Astrocyte of the cerebellum (primary cell): ENCODE data around the gene CAMKK1.

ENCODE experiments used
- DNase-seq: peaks from one replicate; pipeline ENCODE4 v3.0.0-alpha.2; 2011; ENCODE audit warnings: low read depth
- H3K4me3 ChIP-seq: 2 replicates; pipeline ENCODE4 v1.5.1; 2011; ENCODE audit warnings: mild to moderate bottlenecking, low read depth, low read length, moderate library complexity
- CTCF ChIP-seq: IDR thresholded peaks from 2 replicates; pipeline ENCODE4 v1.5.1; 2012; ENCODE audit warnings: low read length, low read depth, moderate library complexity, mild to moderate bottlenecking; ENCODE audit errors: missing control alignments
- in situ Hi-C: cut with HindIII; loops from 2 replicates; pipeline ENCODE4 v1.10.0; 2017; ENCODE audit warnings: low sequenced_read_pairs

CAMKK1 gene

DNA sequence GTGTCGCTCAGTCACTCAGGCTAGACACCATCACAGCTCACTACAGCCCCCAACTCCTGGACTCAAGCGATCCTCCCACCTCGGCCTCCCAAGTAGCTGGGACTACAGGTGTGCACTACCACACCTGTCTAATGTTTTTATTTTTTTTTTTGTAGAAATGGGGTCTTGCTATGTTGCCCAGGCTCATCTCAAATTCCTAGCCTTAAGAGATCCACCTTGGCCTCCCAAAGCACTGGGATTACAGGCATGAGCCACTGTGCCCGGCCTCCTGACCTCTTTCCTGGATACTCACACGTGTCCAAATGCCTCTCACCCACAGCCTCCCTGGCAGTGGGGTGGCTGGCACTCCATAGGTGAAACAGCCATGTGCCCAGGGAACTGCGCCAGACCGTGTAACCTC, 17.5 kb downstream of the CAMKK1 start:
- no peak for TF ChIP-seq CTCF
- in situ Hi-C loops = no loop called here
- no peak overlapping the region for H3K4me3 ChIP-seq
- no peak for DNase-seq

- in situ Hi-C loops = no loop called here
- no peak overlapping the region for H3K4me3 ChIP-seq
- TF ChIP-seq CTCF = no peak
- no peak for DNase-seq
These were observed 19.0 kb downstream of the CAMKK1 start for GRCh38 chr17:3873862-3874261.

GRCh38 chr17:3870871-3871306, 22.0 kb downstream of the CAMKK1 start:
- H3K4me3 ChIP-seq = no peak overlapping the region
- in situ Hi-C loops = no loop called here
- no peak for TF ChIP-seq CTCF
- no peak for DNase-seq

GRCh38 chr17:3867606-3868005, 25.2 kb downstream of the CAMKK1 start:
- in situ Hi-C loops = no loop called here
- H3K4me3 ChIP-seq = no peak overlapping the region
- TF ChIP-seq CTCF = no peak
- no peak for DNase-seq

DNA sequence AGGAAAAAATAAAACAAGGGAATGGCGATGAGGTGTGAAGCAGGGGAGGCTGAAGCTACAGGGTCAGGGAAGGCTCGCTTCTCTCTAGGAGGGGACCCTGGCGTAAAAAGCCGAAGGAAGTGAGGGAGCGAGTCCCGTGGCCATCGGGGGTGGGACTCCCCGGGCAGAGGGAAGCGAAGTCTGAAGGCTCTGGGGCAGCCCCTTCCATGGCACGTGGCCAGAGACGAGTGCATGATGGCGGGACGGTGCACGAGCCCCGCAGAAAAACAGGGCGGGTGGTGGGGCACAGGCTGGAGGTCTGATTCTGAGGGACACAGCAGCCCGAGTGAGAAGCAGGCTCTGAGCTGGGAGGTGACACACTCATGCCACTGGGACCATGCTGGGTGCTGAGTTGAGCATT, 25.7 kb downstream of the CAMKK1 start:
- no peak for TF ChIP-seq CTCF
- DNase-seq = no peak
- H3K4me3 ChIP-seq = no peak overlapping the region
- in situ Hi-C loops = no loop called here

GRCh38 chr17:3866276-3866675, 26.6 kb downstream of the CAMKK1 start:
- no peak for DNase-seq
- H3K4me3 ChIP-seq = no peak overlapping the region
- in situ Hi-C loops = no loop called here
- no peak for TF ChIP-seq CTCF

DNA sequence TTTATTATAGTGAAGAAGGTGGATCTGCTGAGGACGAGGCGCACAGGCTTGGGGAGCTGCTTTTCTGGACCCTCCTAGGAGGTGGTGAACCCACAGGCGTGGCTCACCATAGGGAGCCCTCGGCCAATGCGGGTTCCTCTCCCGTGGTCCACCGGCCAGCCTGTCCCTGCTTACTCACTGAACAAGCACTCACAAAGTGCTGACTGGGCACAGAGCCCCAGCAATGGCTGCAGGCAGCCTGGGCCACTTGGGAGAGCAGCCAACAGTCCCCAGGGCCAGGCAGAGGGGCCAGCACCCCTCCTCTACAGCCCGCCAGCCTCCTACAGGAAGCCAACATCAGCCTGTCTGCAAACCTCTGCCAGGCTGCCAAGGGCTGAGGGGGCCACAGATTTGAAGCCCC, 27.7 kb downstream of the CAMKK1 start:
- no peak overlapping the region for H3K4me3 ChIP-seq
- TF ChIP-seq CTCF = no peak
- DNase-seq = no peak
- in situ Hi-C loops = no loop called here
